ENCODE measurements around the gene FRAT1. TPM values are rescaled to one million over a fixed set of nuclear protein-coding genes. Genes with fewer than 3 reads are reported as not detected.
A peak's percentile ranks its signal among the peaks of the same experiment; 100 is the strongest.

The FRAT1 gene
- total and polyA plus RNA-seq, 3 donors from 2014 or later: 9.7 to 29.9 (median 22.1) TPM

GRCh38 chr10:97291357-97292096, 27.5 kb upstream of the FRAT1 start:
- intact Hi-C loops (cut with DNase I; ENCODE audit: low total_unique reads): no loop called here
- no peaks in the 10 kb centered on the region for H3K27me3 ChIP-seq
- peak overlapping the region; percentile 75 to 85 for H3K4me3 ChIP-seq
- 35 to 37% methylated on average over 25 of the region's 25 CpGs for WGBS, 2 donors
- H3K36me3 ChIP-seq (ENCODE audit: low read depth, missing control alignments): no peaks in the 10 kb centered on the region
- no peaks in the 10 kb centered on the region for H3K9me3 ChIP-seq
- H3K4me1 ChIP-seq: peaks cover 7% of the 10 kb centered on the region
- no peak for TF ChIP-seq POLR2A (IDR thresholded peaks at IDR 0.05)
- TF ChIP-seq CTCF (IDR thresholded peaks at IDR 0.05): no peak
- no peak for DNase-seq
- H3K27ac ChIP-seq: peak overlapping the region; percentile 83 to 98

- intact Hi-C loops (cut with DNase I; ENCODE audit: low total_unique reads): no loop called here
- DNase-seq: peak; percentile 98
- WGBS, 2 donors: 1 to 2% methylated on average over 47 to 54 of the region's 55 CpGs
- Histone ChIP-seq H3K9me3 (no peaks in the 10 kb centered on the region), H3K4me1 (peaks cover 7% of the 10 kb centered on the region), H3K27ac (peak within 1 kb of the TSS; percentile 83 to 98), H3K27me3 (no peaks in the 10 kb centered on the region), H3K4me3 (peak within 1 kb of the TSS; percentile 75 to 85), H3K36me3 (ENCODE audit: low read depth, missing control alignments) (no peaks in the 10 kb centered on the region)
- TF ChIP-seq CTCF (IDR thresholded peaks at IDR 0.05) (no peak), POLR2A (IDR thresholded peaks at IDR 0.05) (peak; percentile 65)
Observed at GRCh38 chr10:97292097-97292861, 26.8 kb upstream of the FRAT1 start, which contains the start of gene ARHGAP19. ARHGAP19 (minus strand) TSS chr10:97292637; CDS start chr10:97292627, 10 bp downstream.

GRCh38 chr10:97292862-97293198, 26.2 kb upstream of the FRAT1 start:
- Histone ChIP-seq H3K27me3 (no peaks in the 10 kb centered on the region), H3K9me3 (no peaks in the 10 kb centered on the region), H3K4me1 (peaks cover 12% of the 10 kb centered on the region), H3K4me3 (peak overlapping the region in 1 of 2 donors; percentile 75), H3K27ac (no peak overlapping the region), H3K36me3 (ENCODE audit: low read depth, missing control alignments) (no peaks in the 10 kb centered on the region)
- 38 to 51% methylated on average over 3 of the region's 3 CpGs for WGBS, 2 donors
- intact Hi-C loops (cut with DNase I; ENCODE audit: low total_unique reads): no loop called here
- TF ChIP-seq POLR2A (IDR thresholded peaks at IDR 0.05) (no peak), CTCF (IDR thresholded peaks at IDR 0.05) (no peak)
- no peak for DNase-seq

- Histone ChIP-seq H3K4me3 (no peak overlapping the region), H3K27ac (peak overlapping the region in 1 of 2 donors; percentile 73), H3K9me3 (no peaks in the 10 kb centered on the region), H3K4me1 (peaks cover 6% of the 10 kb centered on the region), H3K27me3 (no peaks in the 10 kb centered on the region), H3K36me3 (ENCODE audit: low read depth, missing control alignments) (no peaks in the 10 kb centered on the region)
- DNase-seq: no peak
- TF ChIP-seq POLR2A (IDR thresholded peaks at IDR 0.05) (no peak), CTCF (IDR thresholded peaks at IDR 0.05) (no peak)
- intact Hi-C loops (cut with DNase I; ENCODE audit: low total_unique reads): no loop called here
- 63 to 64% methylated on average over 8 of the region's 8 CpGs for WGBS, 2 donors
Observed at GRCh38 chr10:97297556-97298222, 21.4 kb upstream of the FRAT1 start.
